Spleen (tissue), 7 donors: ENCODE data around the gene RGS10.

Experiments
- CTCF ChIP-seq, 11 experiments: fragments of 200-600 bp in 7 of 11; fragments of 450-650 bp in 4 of 11; sonication (generic) in 4 of 11; IDR thresholded peaks in 8 of 11; conservative IDR thresholded peaks in 3 of 11; 1 replicate in 7 of 11; 2 replicates in 4 of 11; pipeline versions ENCODE4 v1.4.0 to v1.8.0; 2016 to 2021; ENCODE audit warnings: antibody characterized with exemption in 11 of 11, inconsistent platforms in 4 of 11, mild to moderate bottlenecking in 1 of 11
- POLR2A ChIP-seq, 3 donors: fragments of 450-650 bp; IDR thresholded peaks; one replicate each; pipeline ENCODE4 v1.5.1; 2017; ENCODE audit warnings: antibody characterized with exemption in 3 of 3, mild to moderate bottlenecking in 1 of 3
- donor health status: DM: no; HTN: no; CAD: no; lungs with moderate emphysema.
- donor health status: DM: no; HTN: no; CAD: no.
- donor health status: DM: no; HTN: no; CAD: no.

- no peak for TF ChIP-seq CTCF (IDR thresholded peaks at IDR 0.05 in 8 of 11, conservative IDR thresholded peaks at IDR 0.05 in 3 of 11)
- TF ChIP-seq POLR2A (IDR thresholded peaks at IDR 0.05), result no peak
Observed at GRCh38 chr10:119462773-119463172, 79.7 kb downstream of the RGS10 start.
